HFFc6 (cell line): ENCODE measurements around the gene OVCH1. TPM values are rescaled to one million over a fixed set of nuclear protein-coding genes. Genes with fewer than 3 reads are reported as not detected.

Experiments
- DNase-seq: peaks from one replicate; pipeline ENCODE4 v3.0.0-alpha.2; 2018
- H3K27ac Mint-ChIP-seq: 2 replicates; pipeline ENCODE4 v1.8.0; 2020; ENCODE audit warnings: mild to moderate bottlenecking, mixed read lengths
- H3K27me3 Mint-ChIP-seq: 2 replicates; pipeline ENCODE4 v1.8.0; 2021; ENCODE audit warnings: mild to moderate bottlenecking, moderate library complexity, mixed read lengths; ENCODE audit not compliant: insufficient read depth
- H3K36me3 Mint-ChIP-seq: 2 replicates; pipeline ENCODE4 v1.8.0; 2021; ENCODE audit warnings: low read depth, mixed read lengths
- H3K4me1 Mint-ChIP-seq: 2 replicates; pipeline ENCODE4 v1.8.0; 2020; ENCODE audit warnings: low read depth, mixed read lengths
- H3K4me3 Mint-ChIP-seq: 2 replicates; pipeline ENCODE4 v1.8.0; 2020; ENCODE audit warnings: mild to moderate bottlenecking, moderate library complexity, mixed read lengths
- H3K9me3 Mint-ChIP-seq: 2 replicates; pipeline ENCODE4 v1.8.0; 2020; ENCODE audit warnings: mild to moderate bottlenecking, mixed read lengths
- total RNA-seq, 6 experiments: library from RNA; stranded (reverse); fragmentation: NEBNext Ultra II Directional; extraction: Animal tissue kit (Norgen Biotek cat#: 25700); gene quantifications; 2 replicates in 1 of 6; 3 replicates in 5 of 6; pipeline ENCODE4 v1.2.3, GENCODE V29; 2021
- TF ChIP-seq, protein P1 (sequence below): fragments of 200-600 bp; sonication (generic); IDR thresholded peaks from 2 replicates; pipeline ENCODE4 v1.5.0; 2021; ENCODE audit warnings: antibody characterized with exemption, mild to moderate bottlenecking

OVCH1 gene
- total RNA-seq, 6 experiments from 2014 or later = not detected

DNA sequence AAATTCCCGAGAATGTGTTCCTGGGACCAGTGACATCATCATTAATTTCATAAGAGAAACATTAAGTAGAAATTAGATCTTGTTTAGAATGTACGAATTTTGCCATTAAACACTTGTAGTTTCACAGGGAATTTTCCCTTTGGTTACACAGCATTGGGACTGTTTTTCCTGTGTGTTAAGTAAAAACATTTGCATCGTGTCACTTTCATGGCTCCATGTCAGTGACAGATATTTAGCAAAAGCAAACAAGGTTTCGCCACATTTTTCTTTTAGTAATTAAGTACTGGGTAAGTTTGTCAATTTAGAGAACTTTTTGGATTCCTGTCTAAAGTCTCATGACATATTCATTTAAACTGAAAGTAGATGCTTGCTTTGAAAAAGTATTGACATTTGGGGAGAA lies 45.5 kb upstream of the OVCH1 start:
- no peak for DNase-seq
- TF ChIP-seq, protein P1, sequence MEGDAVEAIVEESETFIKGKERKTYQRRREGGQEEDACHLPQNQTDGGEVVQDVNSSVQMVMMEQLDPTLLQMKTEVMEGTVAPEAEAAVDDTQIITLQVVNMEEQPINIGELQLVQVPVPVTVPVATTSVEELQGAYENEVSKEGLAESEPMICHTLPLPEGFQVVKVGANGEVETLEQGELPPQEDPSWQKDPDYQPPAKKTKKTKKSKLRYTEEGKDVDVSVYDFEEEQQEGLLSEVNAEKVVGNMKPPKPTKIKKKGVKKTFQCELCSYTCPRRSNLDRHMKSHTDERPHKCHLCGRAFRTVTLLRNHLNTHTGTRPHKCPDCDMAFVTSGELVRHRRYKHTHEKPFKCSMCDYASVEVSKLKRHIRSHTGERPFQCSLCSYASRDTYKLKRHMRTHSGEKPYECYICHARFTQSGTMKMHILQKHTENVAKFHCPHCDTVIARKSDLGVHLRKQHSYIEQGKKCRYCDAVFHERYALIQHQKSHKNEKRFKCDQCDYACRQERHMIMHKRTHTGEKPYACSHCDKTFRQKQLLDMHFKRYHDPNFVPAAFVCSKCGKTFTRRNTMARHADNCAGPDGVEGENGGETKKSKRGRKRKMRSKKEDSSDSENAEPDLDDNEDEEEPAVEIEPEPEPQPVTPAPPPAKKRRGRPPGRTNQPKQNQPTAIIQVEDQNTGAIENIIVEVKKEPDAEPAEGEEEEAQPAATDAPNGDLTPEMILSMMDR = no peak
- Mint-ChIP-seq H3K27ac (no peak overlapping the region), H3K4me1 (peaks cover 9% of the 10 kb centered on the region; the same call in 1 of the 2 replicates), H3K27me3 (no peaks in the 10 kb centered on the region; the same call in 1 of the 2 replicates), H3K9me3 (no peaks in the 10 kb centered on the region), H3K36me3 (no peaks in the 10 kb centered on the region), H3K4me3 (no peak overlapping the region)

DNA sequence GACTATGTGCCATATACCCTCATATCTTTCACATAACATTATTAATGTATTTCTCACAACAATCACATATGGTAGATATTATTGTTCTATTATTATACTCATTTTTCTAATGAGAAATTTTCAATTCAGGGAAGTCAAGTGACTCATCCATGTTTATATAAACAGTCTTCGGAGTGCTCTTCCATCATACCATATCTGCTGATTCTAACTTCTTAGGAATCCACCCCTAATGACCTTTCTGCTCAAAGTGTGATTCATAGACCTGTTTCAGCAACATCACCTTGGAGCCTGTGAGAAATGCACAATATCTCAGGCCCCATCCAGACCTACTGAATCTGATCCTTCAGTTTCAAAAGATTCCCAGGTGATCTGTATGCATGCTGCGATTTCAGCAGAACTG lies 39.8 kb upstream of the OVCH1 start:
- H3K4me3 Mint-ChIP-seq = no peak overlapping the region
- no peaks in the 10 kb centered on the region for H3K36me3 Mint-ChIP-seq
- no peaks in the 10 kb centered on the region for H3K27me3 Mint-ChIP-seq
- TF ChIP-seq, protein P1 = no peak
- no peaks in the 10 kb centered on the region for H3K9me3 Mint-ChIP-seq
- no peak for DNase-seq
- no peak overlapping the region for H3K27ac Mint-ChIP-seq
- H3K4me1 Mint-ChIP-seq = no peaks in the 10 kb centered on the region; the same call in 1 of the 2 replicates

DNA sequence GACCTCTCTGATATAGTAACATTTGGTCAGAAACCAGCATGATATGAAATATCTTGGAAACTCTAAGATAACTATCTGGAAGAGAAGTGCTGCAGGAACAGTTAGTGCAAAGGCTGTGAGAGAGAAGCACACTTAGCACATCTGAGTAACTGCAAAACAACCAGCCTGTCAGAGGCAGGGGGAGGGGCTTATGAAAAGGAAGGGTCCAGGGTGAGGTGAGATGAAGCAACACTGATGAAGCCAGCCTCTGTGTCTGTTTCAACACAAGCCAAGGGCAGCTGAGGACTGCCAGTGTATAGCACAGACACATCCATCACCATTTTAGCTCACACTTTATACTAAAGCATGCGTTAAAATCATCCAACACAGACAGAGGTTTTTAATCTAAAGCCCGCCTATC lies 37.4 kb upstream of the OVCH1 start:
- Mint-ChIP-seq H3K4me3 (no peak overlapping the region), H3K27ac (no peak overlapping the region), H3K27me3 (peaks cover 2% of the 10 kb centered on the region; the same call in 1 of the 2 replicates), H3K36me3 (no peaks in the 10 kb centered on the region), H3K9me3 (no peaks in the 10 kb centered on the region), H3K4me1 (no peaks in the 10 kb centered on the region; the same call in 1 of the 2 replicates)
- no peak for DNase-seq
- TF ChIP-seq, protein P1 = no peak

DNA sequence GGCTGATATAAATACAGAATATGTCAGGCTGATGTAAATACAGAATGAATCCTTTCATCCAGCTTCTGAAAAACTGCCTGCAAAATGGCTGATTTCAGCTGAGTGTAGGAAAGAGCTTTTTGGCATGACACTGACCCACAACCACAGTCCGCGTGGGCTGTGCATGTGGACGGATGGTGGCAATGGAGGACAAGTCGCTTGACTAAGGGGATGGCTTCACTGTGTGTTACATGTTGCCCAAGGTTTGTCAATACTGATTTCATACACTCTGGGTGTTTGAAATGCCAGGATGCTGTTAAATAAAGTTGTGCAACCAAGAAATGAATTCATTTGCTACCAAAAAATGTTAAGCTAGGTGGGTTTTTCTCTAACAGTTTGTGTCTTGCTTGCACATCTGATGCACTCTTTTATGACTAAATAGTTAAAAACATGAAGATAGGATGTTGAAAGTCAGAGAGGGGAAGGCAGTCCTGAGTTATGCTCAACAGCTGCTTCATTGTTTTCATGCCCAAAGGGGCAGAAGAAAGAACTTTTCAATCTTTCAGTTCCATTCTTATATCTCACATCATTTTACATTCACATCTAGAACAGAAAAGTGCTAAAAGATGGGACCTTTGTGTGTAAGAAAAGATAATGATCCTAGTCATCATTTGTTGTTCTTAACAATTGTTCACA lies 36.5 kb upstream of the OVCH1 start:
- no peak overlapping the region for H3K27ac Mint-ChIP-seq
- peaks cover 2% of the 10 kb centered on the region; the same call in 1 of the 2 replicates for H3K27me3 Mint-ChIP-seq
- TF ChIP-seq, protein P1 = no peak
- DNase-seq = no peak
- no peak overlapping the region for H3K4me3 Mint-ChIP-seq
- H3K36me3 Mint-ChIP-seq = no peaks in the 10 kb centered on the region
- no peaks in the 10 kb centered on the region for H3K9me3 Mint-ChIP-seq
- H3K4me1 Mint-ChIP-seq = no peaks in the 10 kb centered on the region; the same call in 1 of the 2 replicates

DNA sequence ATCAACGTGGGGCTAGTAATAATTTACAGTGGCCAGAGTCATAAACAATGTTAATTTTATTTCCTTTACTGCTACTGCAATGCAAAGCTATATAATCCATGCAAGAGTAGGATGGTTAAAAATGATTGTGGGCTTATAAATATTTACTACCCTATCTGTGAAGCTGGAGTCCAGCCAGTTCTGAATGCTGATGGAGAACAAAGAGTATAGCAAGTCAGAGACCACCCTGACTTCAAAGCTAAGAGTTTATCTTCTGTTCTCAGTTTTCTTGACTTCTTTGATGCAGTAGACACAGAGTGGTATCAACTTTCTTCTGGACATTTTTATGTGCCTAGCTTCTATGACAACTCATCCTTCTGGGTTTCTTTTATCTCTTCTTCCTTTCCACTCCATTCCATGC lies 34.0 kb upstream of the OVCH1 start:
- H3K9me3 Mint-ChIP-seq = no peaks in the 10 kb centered on the region
- no peak overlapping the region for H3K27ac Mint-ChIP-seq
- H3K4me1 Mint-ChIP-seq = no peaks in the 10 kb centered on the region
- no peaks in the 10 kb centered on the region for H3K36me3 Mint-ChIP-seq
- DNase-seq = no peak
- TF ChIP-seq, protein P1 = no peak
- no peak overlapping the region for H3K4me3 Mint-ChIP-seq
- H3K27me3 Mint-ChIP-seq = peaks cover 2% of the 10 kb centered on the region; the same call in 1 of the 2 replicates
